ENCODE data around the gene TBX5.

Gene TBX5

DNA sequence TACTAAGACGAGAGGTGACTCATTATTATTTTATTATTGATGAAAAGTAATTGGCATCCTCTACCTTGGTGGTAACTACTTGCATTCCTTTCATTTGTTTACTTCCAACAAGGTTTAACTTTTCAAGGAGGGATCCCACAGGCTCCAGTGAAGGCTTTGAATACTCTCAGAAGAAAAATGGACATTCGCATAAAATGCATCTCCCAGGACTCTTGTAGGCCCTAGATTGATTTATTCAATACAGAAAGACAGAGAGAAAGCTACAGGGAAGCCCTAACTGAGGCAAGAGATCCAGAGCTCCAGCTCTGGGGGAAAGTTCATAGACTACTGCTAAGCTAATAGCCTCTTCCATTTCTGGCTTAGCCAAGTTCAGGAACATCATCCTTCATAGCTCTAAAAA, 87.0 kb downstream of the TBX5 start:
- no peak for DNase-seq (ENCODE audit: low spot score)
- in situ Hi-C loops (cut with MboI; ENCODE audit: low sequenced_read_pairs, unreplicated experiment), result no loop called here
- TF ChIP-seq, protein P1, sequence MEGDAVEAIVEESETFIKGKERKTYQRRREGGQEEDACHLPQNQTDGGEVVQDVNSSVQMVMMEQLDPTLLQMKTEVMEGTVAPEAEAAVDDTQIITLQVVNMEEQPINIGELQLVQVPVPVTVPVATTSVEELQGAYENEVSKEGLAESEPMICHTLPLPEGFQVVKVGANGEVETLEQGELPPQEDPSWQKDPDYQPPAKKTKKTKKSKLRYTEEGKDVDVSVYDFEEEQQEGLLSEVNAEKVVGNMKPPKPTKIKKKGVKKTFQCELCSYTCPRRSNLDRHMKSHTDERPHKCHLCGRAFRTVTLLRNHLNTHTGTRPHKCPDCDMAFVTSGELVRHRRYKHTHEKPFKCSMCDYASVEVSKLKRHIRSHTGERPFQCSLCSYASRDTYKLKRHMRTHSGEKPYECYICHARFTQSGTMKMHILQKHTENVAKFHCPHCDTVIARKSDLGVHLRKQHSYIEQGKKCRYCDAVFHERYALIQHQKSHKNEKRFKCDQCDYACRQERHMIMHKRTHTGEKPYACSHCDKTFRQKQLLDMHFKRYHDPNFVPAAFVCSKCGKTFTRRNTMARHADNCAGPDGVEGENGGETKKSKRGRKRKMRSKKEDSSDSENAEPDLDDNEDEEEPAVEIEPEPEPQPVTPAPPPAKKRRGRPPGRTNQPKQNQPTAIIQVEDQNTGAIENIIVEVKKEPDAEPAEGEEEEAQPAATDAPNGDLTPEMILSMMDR (IDR thresholded peaks at IDR 0.05; ENCODE audit: borderline replicate concordance, control extremely low read depth, extremely low read depth, insufficient read depth, missing control alignments), result no peak

DNA sequence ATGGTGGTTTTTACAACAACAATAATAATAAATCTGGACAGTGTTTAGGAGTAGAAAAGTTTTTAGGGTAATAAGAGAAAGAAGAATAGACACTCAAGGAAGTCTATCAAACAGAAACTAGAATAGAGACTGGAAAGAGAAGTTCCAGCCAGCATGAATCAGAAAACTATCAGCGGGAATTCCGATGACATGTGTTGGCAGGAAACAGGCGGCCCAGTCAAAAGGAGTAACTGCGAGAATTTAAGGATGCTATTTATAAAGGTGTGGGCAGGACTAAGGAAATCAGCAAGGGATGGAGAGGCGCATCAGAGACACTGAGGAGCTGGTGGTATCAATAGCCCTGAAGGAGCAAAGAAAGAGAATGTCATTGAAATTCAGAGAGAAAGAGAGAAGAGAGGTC, 89.9 kb downstream of the TBX5 start:
- no peak for DNase-seq (ENCODE audit: low spot score)
- in situ Hi-C loops (cut with MboI; ENCODE audit: low sequenced_read_pairs, unreplicated experiment), result no loop called here
- TF ChIP-seq, protein P1 (IDR thresholded peaks at IDR 0.05; ENCODE audit: borderline replicate concordance, control extremely low read depth, extremely low read depth, insufficient read depth, missing control alignments), result no peak

DNA sequence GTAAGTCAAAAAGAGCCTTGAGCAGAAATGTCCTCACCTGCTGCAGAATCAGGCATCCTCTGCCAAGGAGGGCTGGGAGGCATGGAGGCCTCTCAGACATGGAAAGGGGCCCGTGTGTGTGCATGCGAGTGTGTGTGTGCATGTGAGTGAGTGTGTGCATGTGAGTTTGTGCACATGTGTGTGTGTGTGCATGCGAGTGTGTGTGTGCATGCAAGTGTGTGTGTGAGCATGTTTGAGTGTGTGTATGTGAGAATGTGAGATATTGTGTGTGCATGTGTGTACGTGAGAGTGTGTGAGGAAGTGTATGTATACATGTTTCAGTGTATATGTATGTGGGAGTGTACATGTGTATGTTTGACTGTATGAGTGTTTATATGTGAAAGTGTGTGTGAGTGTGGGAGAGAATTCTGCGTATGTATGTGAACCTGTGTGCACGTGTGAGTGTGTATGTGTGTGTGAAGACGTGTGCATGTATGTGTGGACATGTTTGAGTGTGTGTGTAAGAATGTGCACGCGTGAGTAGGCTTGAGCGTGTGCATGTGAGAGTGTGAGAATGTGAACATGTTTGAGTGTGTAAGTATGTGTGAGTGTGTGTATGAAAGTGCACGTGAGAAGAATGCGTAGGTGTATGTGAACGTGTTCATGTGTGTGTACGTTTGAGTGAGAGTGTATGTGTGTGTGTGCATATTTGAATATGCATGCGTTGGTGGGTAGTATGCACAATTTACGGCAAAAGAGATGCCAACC, 90.8 kb downstream of the TBX5 start:
- in situ Hi-C loops (cut with MboI; ENCODE audit: low sequenced_read_pairs, unreplicated experiment), result no loop called here
- DNase-seq (ENCODE audit: low spot score), result no peak
- TF ChIP-seq, protein P1 (IDR thresholded peaks at IDR 0.05; ENCODE audit: borderline replicate concordance, control extremely low read depth, extremely low read depth, insufficient read depth, missing control alignments), result no peak

DNA sequence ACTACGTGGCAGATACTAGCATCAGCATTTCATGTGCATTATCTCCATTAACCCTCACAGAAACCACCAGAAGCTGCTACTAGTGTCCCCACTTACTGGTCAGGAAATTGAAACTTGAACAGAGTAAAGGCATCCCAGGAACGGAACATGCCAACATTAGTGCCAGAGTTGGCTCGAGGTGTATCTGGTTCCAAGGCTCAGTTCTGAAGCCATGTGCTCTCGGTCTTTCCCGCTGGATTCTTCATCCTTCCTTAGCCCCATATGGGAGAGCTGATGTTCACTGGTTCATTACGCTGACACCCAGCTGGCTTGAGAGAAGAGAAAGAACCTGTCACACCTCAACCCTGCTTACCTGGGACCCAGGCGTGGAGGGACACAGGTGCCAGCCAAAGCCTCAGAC, 91.5 kb downstream of the TBX5 start:
- no peak for DNase-seq (ENCODE audit: low spot score)
- in situ Hi-C loops (cut with MboI; ENCODE audit: low sequenced_read_pairs, unreplicated experiment), result no loop called here
- TF ChIP-seq, protein P1 (IDR thresholded peaks at IDR 0.05; ENCODE audit: borderline replicate concordance, control extremely low read depth, extremely low read depth, insufficient read depth, missing control alignments), result no peak

DNA sequence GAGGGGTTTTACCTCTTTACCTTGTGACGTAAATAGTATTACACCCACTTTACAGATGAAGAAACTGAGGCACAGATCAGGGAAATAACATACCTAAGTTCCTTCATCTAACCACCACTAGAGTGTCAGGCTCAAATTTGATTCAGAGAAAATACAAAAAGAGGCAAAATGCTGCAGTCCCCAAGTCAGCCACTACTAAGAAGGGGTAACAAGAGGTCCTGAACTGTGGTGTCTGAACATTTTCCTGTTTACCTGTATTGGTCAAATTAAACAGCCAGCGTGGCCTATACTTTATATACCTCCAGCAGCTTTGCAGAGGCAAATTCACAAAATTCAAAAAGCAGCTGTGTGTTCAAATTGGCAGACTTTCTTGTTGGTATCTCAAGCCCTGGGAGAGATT, 92.0 kb downstream of the TBX5 start:
- TF ChIP-seq, protein P1 (IDR thresholded peaks at IDR 0.05; ENCODE audit: borderline replicate concordance, control extremely low read depth, extremely low read depth, insufficient read depth, missing control alignments), result no peak
- in situ Hi-C loops (cut with MboI; ENCODE audit: low sequenced_read_pairs, unreplicated experiment), result no loop called here
- DNase-seq (ENCODE audit: low spot score), result no peak

DNA sequence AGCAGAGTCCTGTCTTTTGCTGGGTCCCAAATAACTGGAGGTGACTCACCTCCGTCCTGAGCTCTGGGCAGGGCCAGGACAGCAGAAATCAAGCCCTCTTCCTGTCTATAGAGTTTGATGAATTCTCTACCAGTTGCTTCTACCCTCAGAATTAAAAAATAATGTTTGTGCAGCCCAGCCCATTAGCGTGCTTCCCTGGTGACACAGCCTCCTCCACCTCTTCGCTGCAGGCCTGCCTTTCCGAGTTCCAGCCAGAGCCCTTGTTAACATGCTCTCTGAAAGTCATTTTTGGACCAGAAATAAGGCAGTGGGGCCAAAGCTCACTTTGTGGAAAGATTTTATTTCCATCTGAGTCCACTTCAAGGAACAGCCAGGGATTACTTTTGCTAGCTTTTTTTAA, 94.0 kb downstream of the TBX5 start:
- TF ChIP-seq, protein P1 (IDR thresholded peaks at IDR 0.05; ENCODE audit: borderline replicate concordance, control extremely low read depth, extremely low read depth, insufficient read depth, missing control alignments), result no peak
- in situ Hi-C loops (cut with MboI; ENCODE audit: low sequenced_read_pairs, unreplicated experiment), result no loop called here
- no peak for DNase-seq (ENCODE audit: low spot score)

Measured in GM13976 (cell line).